HG03139 (cell line): Measurements from ENCODE around the gene ADGRL2.

Experiments used
- ATAC-seq: cut with Tn5 transposase; IDR thresholded peaks from one replicate; pipeline ENCODE4 v1.9.1; 2021; ENCODE audit not compliant: unreplicated experiment

The ADGRL2 gene

GRCh38 chr1:81899214-81899821, 98.6 kb downstream of the ADGRL2 start:
- no peak for ATAC-seq

- ATAC-seq = no peak
These were observed 106.8 kb downstream of the ADGRL2 start for GRCh38 chr1:81907575-81907974.

GRCh38 chr1:81912383-81912782, 111.6 kb downstream of the ADGRL2 start:
- no peak for ATAC-seq

- ATAC-seq = no peak
These were observed 115.2 kb downstream of the ADGRL2 start for GRCh38 chr1:81915937-81916336.

- no peak for ATAC-seq
These were observed 119.6 kb downstream of the ADGRL2 start for GRCh38 chr1:81920245-81920740.

GRCh38 chr1:81920886-81921285, 120.2 kb downstream of the ADGRL2 start:
- ATAC-seq = no peak

GRCh38 chr1:81921344-81921743, 120.6 kb downstream of the ADGRL2 start:
- no peak for ATAC-seq

GRCh38 chr1:81921851-81922462, 121.2 kb downstream of the ADGRL2 start:
- ATAC-seq = no peak

- ATAC-seq = no peak
These were observed 122.2 kb downstream of the ADGRL2 start for GRCh38 chr1:81922955-81923354.

- no peak for ATAC-seq
These were observed 128.4 kb downstream of the ADGRL2 start for GRCh38 chr1:81929106-81929505.

GRCh38 chr1:81936853-81937252, 136.1 kb downstream of the ADGRL2 start:
- no peak for ATAC-seq

- ATAC-seq = no peak
These were observed 137.2 kb downstream of the ADGRL2 start for GRCh38 chr1:81937791-81938450.

GRCh38 chr1:81948495-81948894, 147.8 kb downstream of the ADGRL2 start:
- no peak for ATAC-seq

GRCh38 chr1:81949421-81949820, 148.7 kb downstream of the ADGRL2 start:
- ATAC-seq = no peak

GRCh38 chr1:81950037-81950436, 149.3 kb downstream of the ADGRL2 start:
- ATAC-seq = no peak

GRCh38 chr1:81950591-81951244, 150.0 kb downstream of the ADGRL2 start:
- ATAC-seq = no peak

- ATAC-seq = no peak
These were observed 153.8 kb downstream of the ADGRL2 start for GRCh38 chr1:81954534-81955020.

- ATAC-seq = no peak
These were observed 167.2 kb downstream of the ADGRL2 start for GRCh38 chr1:81967951-81968350.

GRCh38 chr1:81970416-81970815, 169.7 kb downstream of the ADGRL2 start:
- ATAC-seq = no peak

- no peak for ATAC-seq
These were observed 173.6 kb downstream of the ADGRL2 start for GRCh38 chr1:81974222-81974841.

GRCh38 chr1:81974883-81975555, 174.3 kb downstream of the ADGRL2 start:
- no peak for ATAC-seq
